Stimulated activated CD8-positive, alpha-beta memory T cell treated with anti-CD3 and anti-CD28 coated beads, Interleukin-2, amount 100 ng/mL, for 48 hours (primary cell): ENCODE data around the gene UBE2A.

ENCODE experiments used
- DNase-seq, 2 donors: peaks; one replicate each; pipeline ENCODE4 v3.0.0-alpha.2; 2020; ENCODE audit warnings: low read depth in 2 of 2

Gene UBE2A

GRCh38 chrX:119607018-119607389 is 32.6 kb downstream of the UBE2A start:
- no peak for DNase-seq

DNA sequence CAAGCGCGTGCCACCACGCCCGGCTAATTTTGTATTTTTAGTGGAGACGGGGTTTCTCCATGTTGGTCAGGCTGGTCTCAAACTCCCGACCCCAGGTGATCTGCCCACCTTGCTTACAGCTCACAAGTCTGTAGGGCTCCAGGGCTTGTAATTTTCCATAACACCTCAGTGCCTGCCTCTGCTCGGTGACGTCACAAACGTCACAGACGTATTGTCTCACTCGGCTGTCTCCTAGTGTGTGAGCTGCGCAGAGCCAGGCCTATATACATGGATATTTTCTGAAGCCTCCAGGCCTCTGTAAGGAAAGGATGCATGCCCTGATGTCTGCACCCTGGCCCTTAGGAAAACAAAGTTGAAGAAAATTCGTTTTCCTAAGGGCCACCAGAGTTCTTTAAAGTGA is 40.4 kb downstream of the UBE2A start:
- no peak for DNase-seq

GRCh38 chrX:119617517-119618164 is 43.3 kb downstream of the UBE2A start:
- no peak for DNase-seq

- no peak for DNase-seq
Measured at GRCh38 chrX:119618439-119618838, 44.1 kb downstream of the UBE2A start.

- DNase-seq = no peak
Measured at GRCh38 chrX:119622356-119623232, 48.2 kb downstream of the UBE2A start.

GRCh38 chrX:119624417-119624816 is 50.1 kb downstream of the UBE2A start:
- no peak for DNase-seq

DNA sequence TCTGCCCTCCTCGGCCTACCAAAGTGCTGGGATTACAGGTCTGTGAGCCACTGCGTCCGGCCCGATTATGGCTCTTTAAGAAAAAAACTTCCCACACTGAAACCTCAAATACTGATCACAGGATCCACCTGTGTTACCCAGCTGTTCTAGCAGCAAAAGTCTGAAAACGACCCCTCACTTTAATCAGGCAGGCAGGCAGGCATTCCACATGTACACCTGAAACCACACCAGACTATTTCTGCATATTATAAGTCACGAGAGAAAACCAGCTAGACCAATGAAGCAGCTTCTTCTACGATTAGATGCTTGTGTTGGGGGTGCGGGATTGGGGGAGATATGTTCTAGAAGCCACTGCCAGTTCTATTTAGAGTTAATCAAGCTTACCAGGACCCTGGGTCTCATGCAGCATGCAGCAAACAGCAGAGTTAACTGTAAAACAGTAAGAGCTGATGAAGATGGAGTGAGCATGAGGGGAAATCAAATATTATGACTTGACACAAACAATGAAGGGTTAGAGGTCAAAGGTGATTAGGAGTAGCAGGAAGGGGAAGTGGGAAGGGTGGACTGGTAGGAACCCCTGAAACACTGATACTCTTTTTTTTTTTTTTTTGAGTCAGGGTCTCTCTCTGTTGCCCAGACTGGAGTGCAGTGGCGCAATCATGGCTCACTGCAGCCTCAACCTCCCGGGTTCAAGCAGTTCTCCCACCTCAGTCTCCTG is 50.7 kb downstream of the UBE2A start:
- DNase-seq = no peak

GRCh38 chrX:119625843-119626242 is 51.5 kb downstream of the UBE2A start:
- DNase-seq = no peak
